Measurements from ENCODE around the gene BCCIP.

BCCIP gene

GRCh38 chr10:125845617-125846016 lies 22.3 kb downstream of the BCCIP start:
- DNase-seq = no peak

- no peak for DNase-seq
Observed at GRCh38 chr10:125846894-125847293, 23.5 kb downstream of the BCCIP start.

- no peak for DNase-seq
Observed at GRCh38 chr10:125848371-125848770, 25.0 kb downstream of the BCCIP start.

GRCh38 chr10:125848857-125849256 lies 25.5 kb downstream of the BCCIP start:
- DNase-seq = no peak

- no peak for DNase-seq
Observed at GRCh38 chr10:125849448-125849847, 26.1 kb downstream of the BCCIP start.

GRCh38 chr10:125850766-125851731 lies 27.7 kb downstream of the BCCIP start:
- DNase-seq = no peak

GRCh38 chr10:125852487-125852886 lies 29.1 kb downstream of the BCCIP start:
- DNase-seq = no peak

- no peak for DNase-seq
Observed at GRCh38 chr10:125857185-125857760, 33.9 kb downstream of the BCCIP start.

GRCh38 chr10:125859128-125859817 lies 35.9 kb downstream of the BCCIP start:
- DNase-seq = no peak

GRCh38 chr10:125865120-125865519 lies 41.8 kb downstream of the BCCIP start:
- DNase-seq = no peak

GRCh38 chr10:125866421-125867029 lies 43.2 kb downstream of the BCCIP start:
- no peak for DNase-seq

- DNase-seq = peak; percentile 1
Observed at GRCh38 chr10:125868372-125868975, 45.1 kb downstream of the BCCIP start.

- DNase-seq = no peak
Observed at GRCh38 chr10:125871338-125871737, 48.0 kb downstream of the BCCIP start.

- DNase-seq = no peak
Observed at GRCh38 chr10:125878957-125879835, 55.9 kb downstream of the BCCIP start.

- no peak for DNase-seq
Observed at GRCh38 chr10:125880719-125881118, 57.4 kb downstream of the BCCIP start.

- DNase-seq = no peak
Observed at GRCh38 chr10:125881192-125881591, 57.8 kb downstream of the BCCIP start, which contains the start of gene DHX32. Gene DHX32 (minus strand): TSS chr10:125881292. CDS start chr10:125880824, 468 bp downstream.

- DNase-seq = no peak
Observed at GRCh38 chr10:125882596-125882995, 59.2 kb downstream of the BCCIP start.

- no peak for DNase-seq
Observed at GRCh38 chr10:125883211-125883610, 59.9 kb downstream of the BCCIP start.

Data from DMS79 treated with DMSO at 0.1 percent for 48 hours (cell line).